Posterior cingulate gyrus (tissue), 11 donors: ENCODE results near the gene RBM44.
"Not testable (repeated sequence)": the region's sequence is repeated elsewhere in the genome, so short reads cannot be mapped to it uniquely, and the experiment has no call there.

Experiments used
- DNase-seq, 10 donors: peaks; one replicate each; pipeline versions ENCODE4 v3.0.0 to v3.0.0-alpha.2; 2020 to 2021; ENCODE audit warnings: mixed read lengths in 3 of 10
- intact Hi-C: fragments of 100-400 bp; cut with DNase I; formaldehyde crosslinking; loops from one replicate; pipeline ENCODE4 v1.15.1; 2023

RBM44 gene

GRCh38 chr2:237774811-237775553 lies 23.6 kb upstream of the RBM44 start:
- DNase-seq: peak in 1 of 10 donors; percentile 14
- intact Hi-C loops: no loop called here

- no peak for DNase-seq
- intact Hi-C loops: no loop called here
Measured at GRCh38 chr2:237779521-237779920, 19.1 kb upstream of the RBM44 start.

GRCh38 chr2:237782181-237782580 lies 16.4 kb upstream of the RBM44 start:
- no peak for DNase-seq
- intact Hi-C loops: no loop called here

GRCh38 chr2:237783678-237784077 lies 14.9 kb upstream of the RBM44 start:
- intact Hi-C loops, DNase-seq: not testable (repeated sequence)

GRCh38 chr2:237786936-237787335 lies 11.6 kb upstream of the RBM44 start:
- intact Hi-C loops: no loop called here
- DNase-seq: no peak

- no peak for DNase-seq
Measured at GRCh38 chr2:237790353-237790752, 8.2 kb upstream of the RBM44 start.

GRCh38 chr2:237791977-237792727 lies 6.4 kb upstream of the RBM44 start:
- intact Hi-C loops: no loop called here
- DNase-seq: no peak

More at GRCh38 chr2:237790353-237790752, 8.2 kb upstream of the RBM44 start:
- intact Hi-C loops: no loop called here

GRCh38 chr2:237797253-237797652 lies 1.3 kb upstream of the RBM44 start:
- intact Hi-C loops: no loop called here

GRCh38 chr2:237799060-237799428 lies 465 bp downstream of the RBM44 start:
- intact Hi-C loops: no loop called here
- DNase-seq: peak in 1 of 10 donors; percentile 60

More at GRCh38 chr2:237797253-237797652, 1.3 kb upstream of the RBM44 start:
- DNase-seq: peak in 1 of 10 donors; percentile 34

- DNase-seq: no peak
- intact Hi-C loops: no loop called here
Measured at GRCh38 chr2:237801466-237801865, 2.9 kb downstream of the RBM44 start.

- intact Hi-C loops: no loop called here
- DNase-seq: no peak
Measured at GRCh38 chr2:237806334-237806733, 7.8 kb downstream of the RBM44 start.

GRCh38 chr2:237815637-237816036 lies 17.1 kb downstream of the RBM44 start:
- intact Hi-C loops: no loop called here

GRCh38 chr2:237816531-237816930 lies 18.0 kb downstream of the RBM44 start:
- intact Hi-C loops: no loop called here

More at GRCh38 chr2:237815637-237816036, 17.1 kb downstream of the RBM44 start:
- DNase-seq: no peak

GRCh38 chr2:237818066-237818473 lies 19.5 kb downstream of the RBM44 start:
- intact Hi-C loops: no loop called here
- no peak for DNase-seq

More at GRCh38 chr2:237816531-237816930, 18.0 kb downstream of the RBM44 start:
- no peak for DNase-seq

- DNase-seq: no peak
- intact Hi-C loops: no loop called here
Measured at GRCh38 chr2:237819231-237819630, 20.7 kb downstream of the RBM44 start.

- intact Hi-C loops: no loop called here
- DNase-seq: no peak
Measured at GRCh38 chr2:237820421-237820820, 21.8 kb downstream of the RBM44 start.

GRCh38 chr2:237823544-237823943 lies 25.0 kb downstream of the RBM44 start:
- DNase-seq: no peak
- intact Hi-C loops: no loop called here

- intact Hi-C loops: no loop called here
- no peak for DNase-seq
Measured at GRCh38 chr2:237824085-237824484, 25.5 kb downstream of the RBM44 start.

GRCh38 chr2:237827421-237827987 lies 28.9 kb downstream of the RBM44 start:
- DNase-seq: no peak

GRCh38 chr2:237830522-237830921 lies 31.9 kb downstream of the RBM44 start:
- no peak for DNase-seq
- intact Hi-C loops: no loop called here

More at GRCh38 chr2:237827421-237827987, 28.9 kb downstream of the RBM44 start:
- intact Hi-C loops: no loop called here

- intact Hi-C loops: no loop called here
- no peak for DNase-seq
Measured at GRCh38 chr2:237833546-237833945, 35.0 kb downstream of the RBM44 start.
